Measurements from ENCODE around the gene KNG1. TPM values are rescaled to one million over a fixed set of nuclear protein-coding genes. Genes with fewer than 3 reads are reported as not detected.

Gene KNG1
- polyA plus RNA-seq, 4 donors, result 8.3 to 169 (median 132) TPM

Other genes starting within 250 kb of the KNG1 start
- gene CRYGS, start 173.0 kb upstream of the KNG1 start, polyA plus RNA-seq (ENCODE audit: insufficient read length in 4 of 4), result 10 to 100 TPM in 1 of 4 donors, 1 to 10 TPM in 3; 3.4 to 13.1 (median 6.3) TPM
- gene TBCCD1, start 150.0 kb upstream of the KNG1 start, polyA plus RNA-seq (ENCODE audit: insufficient read length in 4 of 4), result 10 to 100 TPM; 19.3 to 23.3 (median 19.4) TPM
- 10 to 100 TPM; 59.2 to 84.3 (median 73.5) TPM for gene DNAJB11, start 146.6 kb upstream of the KNG1 start, polyA plus RNA-seq (ENCODE audit: insufficient read length in 4 of 4)
- gene AHSG, start 104.3 kb upstream of the KNG1 start, polyA plus RNA-seq (ENCODE audit: insufficient read length in 4 of 4), result 10 to 100 TPM in 1 of 4 donors, 1 to 10 TPM in 1, under 1 TPM in 2; 0.26 to 69.3 (median 1.2) TPM
- under 1 TPM; 0.14 to 0.23 (median 0.21) TPM for gene FETUB, start 77.0 kb upstream of the KNG1 start, polyA plus RNA-seq (ENCODE audit: insufficient read length in 4 of 4)
- 1 to 10 TPM in 3 of 4 donors, under 1 TPM in 1; 0.89 to 2.5 (median 1.7) TPM for gene HRG, start 51.3 kb upstream of the KNG1 start, polyA plus RNA-seq (ENCODE audit: insufficient read length in 4 of 4)
- gene EIF4A2, start 66.2 kb downstream of the KNG1 start, polyA plus RNA-seq (ENCODE audit: insufficient read length in 4 of 4), result 1,000 to 10,000 TPM in 1 of 4 donors, 100 to 1,000 TPM in 3; 730 to 1,033 (median 790) TPM
- gene RFC4, start 89.1 kb downstream of the KNG1 start, polyA plus RNA-seq (ENCODE audit: insufficient read length in 4 of 4), result 10 to 100 TPM; 45.9 to 58.1 (median 52.8) TPM
- gene ADIPOQ, start 125.4 kb downstream of the KNG1 start, polyA plus RNA-seq (ENCODE audit: insufficient read length in 4 of 4), result under 1 TPM in 2 of 4 donors, not detected in 2; 0.06 to 0.29 TPM
- gene ST6GAL1, start 213.2 kb downstream of the KNG1 start, polyA plus RNA-seq (ENCODE audit: insufficient read length in 4 of 4), result 10 to 100 TPM; 28.3 to 96.4 (median 69.5) TPM

Measured in left renal pelvis (tissue), 4 donors.